A549 (cell line): Measurements from ENCODE around the gene KIAA0825. TPM values are rescaled to one million over a fixed set of nuclear protein-coding genes. Genes with fewer than 3 reads are reported as not detected.

ENCODE experiments used
- ATAC-seq, 2 experiments: fragments of 200-7000 bp in 1 of 2; fragments of >200 bp in 1 of 2; cut with Nextera tagmentation in 1 of 2; cut with Tn5 transposase in 1 of 2; 3 replicates each; pipeline versions ENCODE4 v1.8.0 to v1.9.1; 2018 to 2020; ENCODE audit warnings: mild to moderate bottlenecking in 1 of 2, moderate library complexity in 1 of 2
- CTCF ChIA-PET: fragments of 300-600 bp; sonication (Branson Sonifier 250); formaldehyde crosslinking; extraction: SDS; loops from one replicate; lab custom pipeline; 2021; ENCODE audit warnings: antibody characterized with exemption, inconsistent platforms; lab: Yijun Ruan, JAX
- POLR2A ChIA-PET: fragments of 350-600 bp; formaldehyde crosslinking; extraction: SDS; loops from one replicate; lab custom pipeline; 2021; ENCODE audit warnings: antibody characterized with exemption, inconsistent platforms; lab: Yijun Ruan, JAX
- DNase-seq, 2 experiments: peaks; one replicate each; pipeline versions ENCODE4 v3.0.0 to v3.0.0-alpha.2; 2011 to 2016; ENCODE audit warnings: low read depth in 1 of 2, low spot score in 1 of 2
- FAIRE-seq: peaks from 2 replicates; lab custom pipeline; 2011; peaks lifted over from hg19 to GRCh38; lab: Jason Lieb, UNC
- H3K27ac ChIP-seq, 2 experiments: fragments of >200 bp; sonication (Bioruptor Twin); formaldehyde crosslinking; 3 replicates each; pipeline ENCODE4 v1.5.1; 2016 to 2017
- H3K4me1 ChIP-seq: fragments of >200 bp; sonication (Bioruptor Twin); formaldehyde crosslinking; 3 replicates; pipeline ENCODE4 v1.6.1; 2016
- H3K4me2 ChIP-seq: fragments of >200 bp; sonication (Bioruptor Twin); formaldehyde crosslinking; 3 replicates; pipeline ENCODE4 v1.6.1; 2016
- H3K4me3 ChIP-seq: fragments of >200 bp; sonication (Bioruptor Twin); formaldehyde crosslinking; 3 replicates; pipeline ENCODE4 v1.5.1; 2016
- H3K9me3 ChIP-seq: fragments of >200 bp; sonication (Bioruptor Twin); formaldehyde crosslinking; 3 replicates; pipeline ENCODE4 v1.6.1; 2016
- CEBPB ChIP-seq, 2 experiments: fragments of >200 bp in 1 of 2; sonication (Bioruptor Twin) in 1 of 2; formaldehyde crosslinking in 1 of 2; IDR thresholded peaks; 2 replicates each; pipeline ENCODE4 v1.6.1; 2012 to 2016
- FOSL2 ChIP-seq, 2 experiments: fragments of 450-650 bp in 1 of 2; fragments of >200 bp in 1 of 2; sonication (Bioruptor Twin) in 1 of 2; formaldehyde crosslinking; IDR thresholded peaks; 2 replicates each; pipeline versions ENCODE4 v1.5.0 to v1.6.1; 2016 to 2020; ENCODE audit warnings: mild to moderate bottlenecking in 1 of 2, moderate library complexity in 1 of 2
- HOXA7 ChIP-seq: fragments of 250-450 bp; sonication (Bioruptor Pico); IDR thresholded peaks from 2 replicates; pipeline ENCODE4 v1.5.0; 2020; ENCODE audit warnings: mild to moderate bottlenecking, moderate library complexity
- JUNB ChIP-seq: fragments of >200 bp; sonication (Bioruptor Twin); formaldehyde crosslinking; IDR thresholded peaks from 2 replicates; pipeline ENCODE4 v1.6.1; 2016
- MAZ ChIP-seq: fragments of 150-350 bp; IDR thresholded peaks from 2 replicates; pipeline ENCODE4 v1.6.1; 2014; ENCODE audit warnings: antibody characterized with exemption, low read depth, low read length, borderline replicate concordance
- POLR2A ChIP-seq: IDR thresholded peaks from 2 replicates; pipeline ENCODE4 v1.6.1; 2012; ENCODE audit warnings: mild to moderate bottlenecking, low read length
- TFCP2L1 ChIP-seq: fragments of 250-450 bp; sonication (Bioruptor Pico); IDR thresholded peaks from 2 replicates; pipeline ENCODE4 v1.5.0; 2021; ENCODE audit warnings: mild to moderate bottlenecking
- ZSCAN20 ChIP-seq: fragments of 250-450 bp; sonication (Bioruptor Pico); IDR thresholded peaks from 2 replicates; pipeline ENCODE4 v1.8.0; 2022; ENCODE audit warnings: mild to moderate bottlenecking, moderate library complexity
- WGBS: methylation state at CpG from one replicate; pipeline ENCODE4 v1.1.6; 2017; ENCODE audit errors: missing lambda C conversion rate; 5-methylcytosine and 5-hydroxymethylcytosine counted together
- polyA plus RNA-seq, 4 experiments: library from polyadenylated mRNA; depleted of rRNA in 3 of 4; stranded (reverse); fragments of >200 nt; fragmentation: RNase III in 1 of 4; extraction: RNeasy Plus Mini Kit Qiagen cat#74134 plus additional on column Dnase treatment in 1 of 4; gene quantifications; 2 replicates in 3 of 4; 3 replicates in 1 of 4; pipeline ENCODE4 v1.2.3, GENCODE V29; 2011 to 2017
- TF ChIP-seq, protein P1 (sequence below): IDR thresholded peaks from 2 replicates; pipeline ENCODE4 v1.6.1; 2012
- TF ChIP-seq, protein P2 (sequence below): fragments of 150-350 bp; IDR thresholded peaks from 2 replicates; pipeline ENCODE4 v1.6.1; 2014; ENCODE audit warnings: low read depth, mild to moderate bottlenecking, low read length
- TF ChIP-seq, protein P3 (sequence below): IDR thresholded peaks from 2 replicates; pipeline ENCODE4 v1.6.1; 2012
- TF ChIP-seq, protein P4 (sequence below): IDR thresholded peaks from 2 replicates; pipeline ENCODE4 v1.6.1; 2012; ENCODE audit warnings: low read depth, borderline replicate concordance
- TF ChIP-seq, protein P5 (sequence below): fragments of >200 bp; sonication (Bioruptor Twin); formaldehyde crosslinking; IDR thresholded peaks from 3 replicates; pipeline ENCODE4 v1.5.1; 2016
- TF ChIP-seq, protein P6 (sequence below): fragments of >200 bp; sonication (Bioruptor Twin); formaldehyde crosslinking; IDR thresholded peaks from 2 replicates; pipeline ENCODE4 v1.6.1; 2016

KIAA0825 gene
- polyA plus RNA-seq, 2 of the 4 experiments (the other 2 are of a cell fraction) = 0.57 to 0.80 TPM

DNA sequence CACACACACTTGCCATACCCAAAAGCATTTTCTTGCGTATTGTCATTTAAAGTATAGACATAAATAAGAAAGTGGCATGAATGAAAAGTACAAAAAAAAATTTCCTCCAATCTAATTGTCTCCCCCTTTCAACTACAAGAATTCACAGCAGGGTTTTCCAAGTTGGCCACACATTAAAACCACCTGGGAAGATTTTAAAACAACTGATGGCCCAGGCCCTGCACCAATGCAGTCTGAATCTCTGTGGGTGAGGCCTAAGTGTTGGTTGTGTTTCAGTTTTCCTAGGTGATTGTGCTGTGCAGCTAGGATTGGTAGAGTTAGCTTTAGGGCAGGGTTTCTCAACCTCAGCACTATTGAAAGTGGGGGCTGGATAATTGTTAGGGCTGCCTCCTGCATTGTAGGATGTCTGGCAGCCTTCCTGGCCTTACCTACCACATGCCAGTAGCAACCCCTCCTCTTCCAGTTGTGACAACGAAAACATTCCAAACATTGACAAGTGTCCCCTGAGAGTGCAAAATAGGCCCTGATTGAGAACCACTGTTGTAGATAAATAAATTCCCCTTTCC, 337.1 kb downstream of the KIAA0825 start:
- CTCF ChIA-PET = no interaction called here
- Histone ChIP-seq H3K9me3 (no peaks in the 10 kb centered on the region), H3K4me1 (no peaks in the 10 kb centered on the region), H3K4me3 (no peak overlapping the region), H3K27ac (no peak overlapping the region), H3K4me2 (no peak overlapping the region)
- POLR2A ChIA-PET = no interaction called here
- 62% methylated on average over 2 of the region's 2 CpGs for WGBS
- TF ChIP-seq JUNB (no peak), TFCP2L1 (no peak), HOXA7 (CRISPR knock-in tag) (no peak), MAZ (no peak), ZSCAN20 (CRISPR knock-in tag) (no peak)
- TF ChIP-seq, protein P1, sequence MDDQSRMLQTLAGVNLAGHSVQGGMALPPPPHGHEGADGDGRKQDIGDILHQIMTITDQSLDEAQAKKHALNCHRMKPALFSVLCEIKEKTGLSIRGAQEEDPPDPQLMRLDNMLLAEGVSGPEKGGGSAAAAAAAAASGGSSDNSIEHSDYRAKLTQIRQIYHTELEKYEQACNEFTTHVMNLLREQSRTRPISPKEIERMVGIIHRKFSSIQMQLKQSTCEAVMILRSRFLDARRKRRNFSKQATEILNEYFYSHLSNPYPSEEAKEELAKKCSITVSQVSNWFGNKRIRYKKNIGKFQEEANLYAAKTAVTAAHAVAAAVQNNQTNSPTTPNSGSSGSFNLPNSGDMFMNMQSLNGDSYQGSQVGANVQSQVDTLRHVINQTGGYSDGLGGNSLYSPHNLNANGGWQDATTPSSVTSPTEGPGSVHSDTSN = no peak
- no peak for FAIRE-seq
- no peak for DNase-seq
- ATAC-seq = no peak

DNA sequence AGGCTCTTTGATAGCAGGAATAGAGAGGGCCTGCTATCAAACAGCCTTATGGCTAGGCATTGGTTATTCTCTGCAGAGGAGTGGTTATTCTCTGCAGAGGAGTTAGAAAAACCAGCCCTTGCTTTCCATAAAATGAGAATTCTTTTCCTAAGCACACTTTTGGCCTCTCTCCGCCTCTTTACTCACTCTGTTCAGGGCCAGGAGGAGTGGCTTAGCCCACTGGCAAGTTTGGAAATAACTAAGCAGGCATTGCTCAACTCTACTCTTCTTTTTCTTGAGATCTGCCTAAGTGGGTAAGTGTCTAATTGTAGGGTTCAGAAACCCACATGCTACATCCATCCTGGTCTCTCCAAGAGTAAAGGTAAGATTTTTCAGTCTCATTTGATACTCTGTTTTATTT, 341.7 kb downstream of the KIAA0825 start:
- DNase-seq = no peak
- TF ChIP-seq, protein P2, sequence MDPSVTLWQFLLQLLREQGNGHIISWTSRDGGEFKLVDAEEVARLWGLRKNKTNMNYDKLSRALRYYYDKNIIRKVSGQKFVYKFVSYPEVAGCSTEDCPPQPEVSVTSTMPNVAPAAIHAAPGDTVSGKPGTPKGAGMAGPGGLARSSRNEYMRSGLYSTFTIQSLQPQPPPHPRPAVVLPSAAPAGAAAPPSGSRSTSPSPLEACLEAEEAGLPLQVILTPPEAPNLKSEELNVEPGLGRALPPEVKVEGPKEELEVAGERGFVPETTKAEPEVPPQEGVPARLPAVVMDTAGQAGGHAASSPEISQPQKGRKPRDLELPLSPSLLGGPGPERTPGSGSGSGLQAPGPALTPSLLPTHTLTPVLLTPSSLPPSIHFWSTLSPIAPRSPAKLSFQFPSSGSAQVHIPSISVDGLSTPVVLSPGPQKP = no peak
- TF ChIP-seq CEBPB (IDR thresholded peaks at IDR 0.05) = no peak
- TF ChIP-seq, protein P3, sequence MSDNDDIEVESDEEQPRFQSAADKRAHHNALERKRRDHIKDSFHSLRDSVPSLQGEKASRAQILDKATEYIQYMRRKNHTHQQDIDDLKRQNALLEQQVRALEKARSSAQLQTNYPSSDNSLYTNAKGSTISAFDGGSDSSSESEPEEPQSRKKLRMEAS = no peak
- TF ChIP-seq, protein P4, sequence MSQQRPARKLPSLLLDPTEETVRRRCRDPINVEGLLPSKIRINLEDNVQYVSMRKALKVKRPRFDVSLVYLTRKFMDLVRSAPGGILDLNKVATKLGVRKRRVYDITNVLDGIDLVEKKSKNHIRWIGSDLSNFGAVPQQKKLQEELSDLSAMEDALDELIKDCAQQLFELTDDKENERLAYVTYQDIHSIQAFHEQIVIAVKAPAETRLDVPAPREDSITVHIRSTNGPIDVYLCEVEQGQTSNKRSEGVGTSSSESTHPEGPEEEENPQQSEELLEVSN = no peak
- ATAC-seq = no peak
- H3K4me3 ChIP-seq = no peak overlapping the region
- FAIRE-seq = no peak
- H3K4me1 ChIP-seq = no peaks in the 10 kb centered on the region
- no peaks in the 10 kb centered on the region for H3K9me3 ChIP-seq
- no peak overlapping the region for H3K4me2 ChIP-seq
- POLR2A ChIA-PET = no interaction called here
- no peak overlapping the region for H3K27ac ChIP-seq
- WGBS = 42% methylated on average over 1 of the region's 1 CpG
- CTCF ChIA-PET = no interaction called here

DNA sequence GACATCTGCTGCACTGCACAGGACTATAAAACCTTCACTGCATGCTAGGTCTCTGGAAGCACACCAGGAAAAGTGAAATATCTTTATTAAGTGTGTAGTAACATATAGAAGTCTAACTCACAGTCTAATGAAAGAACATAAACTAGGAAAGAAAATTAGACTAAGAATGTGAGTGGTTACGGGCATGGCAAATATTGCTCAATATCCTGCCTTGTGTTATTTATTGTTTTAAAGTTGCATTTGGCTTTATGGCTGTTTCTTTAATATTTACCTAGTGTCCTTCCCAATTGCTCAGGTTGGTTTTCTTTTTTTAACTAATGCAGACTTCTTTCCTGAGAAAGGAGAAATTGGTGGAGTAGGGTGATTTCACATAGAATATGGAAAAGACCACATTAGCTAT, 342.4 kb downstream of the KIAA0825 start:
- POLR2A ChIA-PET = no interaction called here
- 65% methylated on average over 1 of the region's 1 CpG for WGBS
- no peak for ATAC-seq

More for the DNA sequence above, 342.4 kb downstream of the KIAA0825 start:
- DNase-seq (no peak), FAIRE-seq (no peak)
- Histone ChIP-seq H3K4me3 (no peak overlapping the region), H3K9me3 (no peaks in the 10 kb centered on the region), H3K4me2 (no peak overlapping the region), H3K4me1 (no peaks in the 10 kb centered on the region), H3K27ac (no peak overlapping the region)
- CTCF ChIA-PET = no interaction called here
- TF ChIP-seq, protein P3 = no peak
- TF ChIP-seq, protein P5, sequence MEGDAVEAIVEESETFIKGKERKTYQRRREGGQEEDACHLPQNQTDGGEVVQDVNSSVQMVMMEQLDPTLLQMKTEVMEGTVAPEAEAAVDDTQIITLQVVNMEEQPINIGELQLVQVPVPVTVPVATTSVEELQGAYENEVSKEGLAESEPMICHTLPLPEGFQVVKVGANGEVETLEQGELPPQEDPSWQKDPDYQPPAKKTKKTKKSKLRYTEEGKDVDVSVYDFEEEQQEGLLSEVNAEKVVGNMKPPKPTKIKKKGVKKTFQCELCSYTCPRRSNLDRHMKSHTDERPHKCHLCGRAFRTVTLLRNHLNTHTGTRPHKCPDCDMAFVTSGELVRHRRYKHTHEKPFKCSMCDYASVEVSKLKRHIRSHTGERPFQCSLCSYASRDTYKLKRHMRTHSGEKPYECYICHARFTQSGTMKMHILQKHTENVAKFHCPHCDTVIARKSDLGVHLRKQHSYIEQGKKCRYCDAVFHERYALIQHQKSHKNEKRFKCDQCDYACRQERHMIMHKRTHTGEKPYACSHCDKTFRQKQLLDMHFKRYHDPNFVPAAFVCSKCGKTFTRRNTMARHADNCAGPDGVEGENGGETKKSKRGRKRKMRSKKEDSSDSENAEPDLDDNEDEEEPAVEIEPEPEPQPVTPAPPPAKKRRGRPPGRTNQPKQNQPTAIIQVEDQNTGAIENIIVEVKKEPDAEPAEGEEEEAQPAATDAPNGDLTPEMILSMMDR = no peak
- TF ChIP-seq, protein P6, sequence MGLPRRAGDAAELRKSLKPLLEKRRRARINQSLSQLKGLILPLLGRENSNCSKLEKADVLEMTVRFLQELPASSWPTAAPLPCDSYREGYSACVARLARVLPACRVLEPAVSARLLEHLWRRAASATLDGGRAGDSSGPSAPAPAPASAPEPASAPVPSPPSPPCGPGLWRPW = no peak
- no peak for TF ChIP-seq ZSCAN20 (CRISPR knock-in tag)
- TF ChIP-seq POLR2A = no peak
- TF ChIP-seq HOXA7 (CRISPR knock-in tag) = no peak
- no peak for TF ChIP-seq FOSL2 (IDR thresholded peaks at IDR 0.05)
- no peak for TF ChIP-seq FOSL2 (CRISPR knock-in tag; IDR thresholded peaks at IDR 0.05)
